ENCODE data around the gene ZC3H13. TPM values are rescaled to one million over a fixed set of nuclear protein-coding genes. Genes with fewer than 3 reads are reported as not detected.

Gene ZC3H13
- total RNA-seq, 1 experiment from 2014 or later = 33.9 TPM

- POLR2A ChIA-PET = interaction anchor here (0.6 kb wide), 1 partner anchor 21 kb away, joined by 3 read pairs; no protein-coding TSS in a partner anchor
- Mint-ChIP-seq H3K27ac (ENCODE audit: low read depth, unreplicated experiment) (no peak overlapping the region), H3K4me1 (ENCODE audit: insufficient read depth, unreplicated experiment) (peaks cover 12% of the 10 kb centered on the region), H3K9me3 (ENCODE audit: unreplicated experiment) (no peaks in the 10 kb centered on the region), H3K4me3 (ENCODE audit: unreplicated experiment) (no peak overlapping the region), H3K27me3 (ENCODE audit: insufficient read depth, unreplicated experiment) (no peaks in the 10 kb centered on the region), H3K36me3 (ENCODE audit: insufficient read depth, unreplicated experiment) (no peaks in the 10 kb centered on the region)
- DNase-seq (ENCODE audit: unreplicated experiment) = no peak
- no TSS peak for BruUV-seq (replicated peaks)
- CTCF ChIA-PET = interaction anchor here (0.6 to 1.4 kb wide), 3 partner anchors 25 to 511 kb away, joined by 3 to 4 read pairs (median 3); no protein-coding TSS in a partner anchor
- intact Hi-C loops (cut with micrococcal nuclease) = no loop called here
- TF ChIP-seq, protein P1, sequence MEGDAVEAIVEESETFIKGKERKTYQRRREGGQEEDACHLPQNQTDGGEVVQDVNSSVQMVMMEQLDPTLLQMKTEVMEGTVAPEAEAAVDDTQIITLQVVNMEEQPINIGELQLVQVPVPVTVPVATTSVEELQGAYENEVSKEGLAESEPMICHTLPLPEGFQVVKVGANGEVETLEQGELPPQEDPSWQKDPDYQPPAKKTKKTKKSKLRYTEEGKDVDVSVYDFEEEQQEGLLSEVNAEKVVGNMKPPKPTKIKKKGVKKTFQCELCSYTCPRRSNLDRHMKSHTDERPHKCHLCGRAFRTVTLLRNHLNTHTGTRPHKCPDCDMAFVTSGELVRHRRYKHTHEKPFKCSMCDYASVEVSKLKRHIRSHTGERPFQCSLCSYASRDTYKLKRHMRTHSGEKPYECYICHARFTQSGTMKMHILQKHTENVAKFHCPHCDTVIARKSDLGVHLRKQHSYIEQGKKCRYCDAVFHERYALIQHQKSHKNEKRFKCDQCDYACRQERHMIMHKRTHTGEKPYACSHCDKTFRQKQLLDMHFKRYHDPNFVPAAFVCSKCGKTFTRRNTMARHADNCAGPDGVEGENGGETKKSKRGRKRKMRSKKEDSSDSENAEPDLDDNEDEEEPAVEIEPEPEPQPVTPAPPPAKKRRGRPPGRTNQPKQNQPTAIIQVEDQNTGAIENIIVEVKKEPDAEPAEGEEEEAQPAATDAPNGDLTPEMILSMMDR (IDR thresholded peaks at IDR 0.05; ENCODE audit: unreplicated experiment) = no peak
These were observed 48.5 kb upstream of the ZC3H13 start for GRCh38 chr13:46101002-46101401.

DNA sequence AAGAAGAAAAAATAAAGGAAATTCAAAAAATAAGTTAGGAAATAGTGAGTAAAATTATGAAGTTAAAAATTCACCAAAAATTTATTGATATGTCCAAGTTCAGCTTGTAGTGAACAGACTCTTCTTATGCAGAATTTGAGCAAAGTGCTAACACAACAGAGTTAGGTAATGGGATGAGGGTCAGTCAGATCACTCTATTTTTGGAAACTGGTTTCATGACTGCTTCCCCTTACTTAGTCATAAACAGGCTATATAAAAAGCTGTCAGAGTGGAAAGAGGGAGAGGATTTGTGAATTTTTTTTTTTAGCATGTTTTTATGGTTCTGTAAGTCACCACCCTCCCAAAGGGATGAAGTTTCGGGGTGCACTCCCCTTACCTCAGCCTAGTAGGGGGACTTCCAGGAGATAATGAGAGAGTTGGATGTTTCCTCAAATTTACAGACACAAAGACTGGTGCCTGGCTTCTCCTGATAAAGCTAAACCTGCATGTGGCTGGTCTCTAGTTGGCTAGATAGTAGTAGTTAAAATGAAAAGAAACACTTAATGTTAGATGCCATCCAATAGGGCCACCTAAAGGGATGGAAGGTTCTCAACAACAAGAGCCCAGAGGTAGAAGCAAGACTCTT is 47.8 kb upstream of the ZC3H13 start:
- Mint-ChIP-seq H3K27ac (ENCODE audit: low read depth, unreplicated experiment) (no peak overlapping the region), H3K4me3 (ENCODE audit: unreplicated experiment) (no peak overlapping the region), H3K27me3 (ENCODE audit: insufficient read depth, unreplicated experiment) (no peaks in the 10 kb centered on the region), H3K4me1 (ENCODE audit: insufficient read depth, unreplicated experiment) (peaks cover 12% of the 10 kb centered on the region), H3K36me3 (ENCODE audit: insufficient read depth, unreplicated experiment) (no peaks in the 10 kb centered on the region), H3K9me3 (ENCODE audit: unreplicated experiment) (no peaks in the 10 kb centered on the region)
- CTCF ChIA-PET = interaction anchor here (0.6 to 2.0 kb wide), 3 partner anchors 9 to 61 kb away, joined by 3 to 7 read pairs (median 4); no protein-coding TSS in a partner anchor
- intact Hi-C loops (cut with micrococcal nuclease) = no loop called here
- DNase-seq (ENCODE audit: unreplicated experiment) = no peak
- BruUV-seq (replicated peaks) = no TSS peak
- TF ChIP-seq, protein P1 (IDR thresholded peaks at IDR 0.05; ENCODE audit: unreplicated experiment) = no peak
- POLR2A ChIA-PET = interaction anchor here (0.6 kb wide), 1 partner anchor 185 kb away, joined by 3 read pairs; no protein-coding TSS in a partner anchor

- Mint-ChIP-seq H3K4me1 (ENCODE audit: insufficient read depth, unreplicated experiment) (peaks cover 17% of the 10 kb centered on the region), H3K27me3 (ENCODE audit: insufficient read depth, unreplicated experiment) (peaks cover 18% of the 10 kb centered on the region), H3K27ac (ENCODE audit: low read depth, unreplicated experiment) (no peak overlapping the region), H3K9me3 (ENCODE audit: unreplicated experiment) (no peaks in the 10 kb centered on the region), H3K4me3 (ENCODE audit: unreplicated experiment) (no peak overlapping the region), H3K36me3 (ENCODE audit: insufficient read depth, unreplicated experiment) (no peaks in the 10 kb centered on the region)
- ChIA-PET POLR2A (no interaction called here), CTCF (no interaction called here)
- TF ChIP-seq, protein P1 (IDR thresholded peaks at IDR 0.05; ENCODE audit: unreplicated experiment) = no peak
- no TSS peak for BruUV-seq (replicated peaks)
- no peak for DNase-seq (ENCODE audit: unreplicated experiment)
- intact Hi-C loops (cut with micrococcal nuclease) = no loop called here
These were observed 45.1 kb upstream of the ZC3H13 start for GRCh38 chr13:46097663-46098062.

DNA sequence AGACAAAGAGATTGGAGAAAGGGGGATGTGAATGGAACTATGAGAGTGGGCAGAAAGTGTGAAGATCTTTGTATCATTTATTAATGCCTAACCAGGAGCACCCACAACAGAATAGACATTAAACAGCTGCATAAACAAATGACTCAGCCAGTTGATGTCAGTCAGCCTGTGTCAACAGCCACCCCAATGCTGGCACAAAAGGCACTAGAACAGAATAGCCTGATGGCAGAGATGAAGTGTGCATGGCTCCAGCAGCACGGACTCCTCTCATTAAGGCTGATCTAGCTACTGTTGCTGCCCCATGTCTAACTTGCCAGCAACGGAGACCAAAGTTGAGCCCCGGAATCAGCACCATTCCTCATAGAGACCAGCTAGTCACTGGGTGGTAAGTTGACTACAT is 44.5 kb upstream of the ZC3H13 start:
- H3K9me3 Mint-ChIP-seq (ENCODE audit: unreplicated experiment) = no peaks in the 10 kb centered on the region
- POLR2A ChIA-PET = interaction anchor here (0.6 kb wide), 1 partner anchor 1206 kb away, joined by 4 read pairs; no protein-coding TSS in a partner anchor
- no TSS peak for BruUV-seq (replicated peaks)
- no peaks in the 10 kb centered on the region for H3K36me3 Mint-ChIP-seq (ENCODE audit: insufficient read depth, unreplicated experiment)
- TF ChIP-seq, protein P1 (IDR thresholded peaks at IDR 0.05; ENCODE audit: unreplicated experiment) = no peak
- H3K4me1 Mint-ChIP-seq (ENCODE audit: insufficient read depth, unreplicated experiment) = peaks cover 17% of the 10 kb centered on the region
- peak; percentile 27 for DNase-seq (ENCODE audit: unreplicated experiment)
- intact Hi-C loops (cut with micrococcal nuclease) = no loop called here
- peaks cover 25% of the 10 kb centered on the region for H3K27me3 Mint-ChIP-seq (ENCODE audit: insufficient read depth, unreplicated experiment)
- CTCF ChIA-PET = interaction anchor here (0.7 to 1.1 kb wide), 2 partner anchors 30 to 409 kb away, joined by 4 read pairs; no protein-coding TSS in a partner anchor
- no peak overlapping the region for H3K27ac Mint-ChIP-seq (ENCODE audit: low read depth, unreplicated experiment)
- no peak overlapping the region for H3K4me3 Mint-ChIP-seq (ENCODE audit: unreplicated experiment)

Data from MCF 10A (cell line).